ENCODE data around the gene UBASH3B. TPM values are rescaled to one million over a fixed set of nuclear protein-coding genes. Genes with fewer than 3 reads are reported as not detected.

Gene UBASH3B
- polyA plus RNA-seq, 3 donors = 6.3 to 9.1 (median 8.2) TPM

DNA sequence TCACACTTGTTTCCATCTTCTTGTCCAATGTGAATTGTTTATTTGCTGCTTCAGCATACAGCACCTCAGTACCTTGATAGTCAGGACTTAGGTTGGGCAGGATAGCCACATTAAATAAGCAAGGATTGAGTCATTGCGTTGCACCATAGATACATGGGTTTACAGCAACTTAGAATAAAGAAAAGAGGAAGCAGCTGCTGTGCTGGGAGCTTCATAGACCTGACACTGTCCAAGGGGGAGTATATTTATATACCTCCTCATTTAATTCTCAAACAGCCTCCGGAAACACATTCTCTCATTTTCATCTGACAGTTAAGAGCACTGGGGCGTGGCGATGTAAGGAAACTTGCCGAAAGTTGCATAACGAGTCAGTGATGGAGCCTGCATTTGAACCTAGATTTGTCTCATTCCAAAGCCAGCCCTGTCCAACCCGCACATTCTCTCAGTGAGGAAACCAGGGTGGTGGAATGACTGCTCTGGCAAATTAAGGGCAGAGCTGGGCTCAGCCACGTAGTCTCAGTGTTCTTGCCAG is 42.2 kb downstream of the UBASH3B start:
- DNase-seq (ENCODE audit: extremely low read depth in 1 of 11, low read depth in 9 of 11, low spot score in 4 of 11) = no peak

DNA sequence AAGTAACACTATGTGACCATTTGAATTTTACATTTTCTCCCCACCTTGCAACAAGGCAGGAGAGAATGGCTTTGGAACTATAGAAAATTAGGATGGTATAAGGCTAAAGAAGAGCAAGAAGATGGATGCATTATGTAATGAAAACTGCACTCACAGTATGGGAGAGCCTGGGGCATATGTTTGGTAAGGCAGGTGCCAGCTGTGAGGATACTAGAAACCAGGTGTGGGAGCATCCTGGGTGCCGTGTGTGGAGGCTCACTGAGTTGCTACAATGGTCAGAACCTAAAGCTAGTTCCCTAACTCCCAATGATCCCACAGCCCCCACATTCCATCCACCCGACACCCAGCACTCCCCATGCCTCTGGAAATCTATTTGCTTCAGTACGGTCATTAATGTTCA is 42.9 kb downstream of the UBASH3B start:
- DNase-seq (ENCODE audit: extremely low read depth in 1 of 11, low read depth in 9 of 11, low spot score in 4 of 11) = no peak

DNA sequence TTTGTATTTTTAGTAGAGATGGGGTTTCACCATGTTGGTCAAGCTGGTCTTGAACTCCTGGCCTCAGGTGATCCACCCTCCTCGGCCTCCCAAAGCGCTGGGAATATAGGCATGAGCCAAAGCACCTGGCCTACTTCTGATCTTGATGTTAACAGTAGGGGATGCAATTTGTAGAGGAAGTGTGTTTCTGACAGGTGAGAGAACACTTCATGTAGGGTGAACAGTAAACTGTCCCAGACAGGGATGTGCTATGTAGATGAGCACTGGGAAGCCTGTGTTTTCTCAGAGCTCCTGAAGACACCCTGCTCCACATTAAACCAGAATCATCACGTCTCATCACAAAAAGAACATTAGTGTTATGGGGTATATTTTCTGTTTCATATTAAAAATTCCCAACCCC is 45.1 kb downstream of the UBASH3B start:
- no peak for DNase-seq (ENCODE audit: extremely low read depth in 1 of 11, low read depth in 9 of 11, low spot score in 4 of 11)

DNA sequence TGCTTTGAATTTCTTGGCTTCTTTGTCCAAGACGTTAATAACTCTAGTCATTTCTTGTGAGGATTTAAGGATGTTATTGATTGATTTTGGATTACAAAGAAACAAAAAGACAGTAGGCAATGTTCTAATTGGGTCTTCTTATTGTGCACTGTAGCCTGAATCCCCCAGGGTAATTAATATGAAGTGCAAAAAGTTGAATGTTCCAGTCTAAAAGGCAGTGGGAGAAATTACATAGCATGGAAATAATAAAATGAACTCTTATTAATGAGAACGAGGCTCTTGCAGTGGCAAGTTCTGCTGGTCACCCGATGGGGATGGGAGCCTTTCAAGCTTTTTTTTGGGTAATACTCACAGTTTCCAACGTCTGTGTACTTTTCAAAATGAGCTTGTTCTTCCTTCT is 45.6 kb downstream of the UBASH3B start:
- no peak for DNase-seq (ENCODE audit: extremely low read depth in 1 of 11, low read depth in 9 of 11, low spot score in 4 of 11)

DNA sequence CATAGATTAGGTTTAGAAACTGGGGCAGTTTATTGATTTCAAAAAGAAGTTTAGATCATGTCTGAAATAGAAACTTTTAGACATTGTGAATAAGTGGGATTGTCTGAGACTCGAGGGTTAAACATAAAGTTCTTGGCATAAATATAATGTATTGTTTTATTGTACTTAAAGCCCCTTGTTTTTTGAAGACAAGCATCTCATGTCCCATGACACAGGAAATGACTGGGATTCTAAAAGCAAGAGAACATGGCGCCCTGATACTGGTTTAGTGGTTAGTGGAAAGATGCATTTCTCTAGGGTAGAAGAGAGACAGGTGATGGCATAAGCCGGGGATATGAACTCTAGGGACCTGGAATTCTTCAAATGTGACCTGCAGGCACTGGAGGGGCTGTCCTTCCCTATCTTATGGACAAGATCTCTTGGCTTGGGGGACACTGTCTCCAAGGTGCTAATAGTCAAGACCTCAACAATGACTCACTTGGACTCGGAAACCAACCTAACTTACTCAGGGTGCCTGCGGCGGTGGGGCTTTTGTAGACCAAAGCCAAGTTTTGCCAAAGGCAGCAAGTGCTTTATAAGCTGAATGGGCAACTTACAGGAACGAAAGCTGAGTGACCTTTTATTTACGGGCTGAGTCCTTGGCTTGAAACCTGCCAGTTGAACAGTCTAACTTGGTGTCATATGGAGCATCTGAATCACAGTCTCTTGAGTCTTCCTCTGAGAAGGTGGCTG is 48.2 kb downstream of the UBASH3B start:
- no peak for DNase-seq (ENCODE audit: extremely low read depth in 1 of 11, low read depth in 9 of 11, low spot score in 4 of 11)

DNA sequence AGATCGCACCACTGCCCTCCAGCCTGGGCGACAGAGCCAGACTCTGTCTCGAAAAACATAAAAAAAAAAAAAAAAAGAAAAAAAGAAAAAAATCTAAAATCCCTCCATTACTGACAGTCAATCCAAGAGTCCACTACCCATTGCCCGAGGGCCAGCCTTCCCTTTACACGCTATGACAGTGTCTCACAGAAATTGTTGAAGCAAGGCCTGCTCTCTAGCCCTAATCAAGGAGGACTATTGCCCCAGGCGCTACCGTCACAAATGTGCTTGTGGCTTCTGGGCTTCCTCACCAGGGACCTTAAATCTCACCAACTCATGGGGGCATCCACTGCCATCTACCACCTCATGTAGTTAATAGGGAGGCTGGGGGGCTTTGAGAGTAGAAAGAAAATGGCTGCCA is 49.9 kb downstream of the UBASH3B start:
- DNase-seq (ENCODE audit: extremely low read depth in 1 of 11, low read depth in 9 of 11, low spot score in 4 of 11) = no peak

DNA sequence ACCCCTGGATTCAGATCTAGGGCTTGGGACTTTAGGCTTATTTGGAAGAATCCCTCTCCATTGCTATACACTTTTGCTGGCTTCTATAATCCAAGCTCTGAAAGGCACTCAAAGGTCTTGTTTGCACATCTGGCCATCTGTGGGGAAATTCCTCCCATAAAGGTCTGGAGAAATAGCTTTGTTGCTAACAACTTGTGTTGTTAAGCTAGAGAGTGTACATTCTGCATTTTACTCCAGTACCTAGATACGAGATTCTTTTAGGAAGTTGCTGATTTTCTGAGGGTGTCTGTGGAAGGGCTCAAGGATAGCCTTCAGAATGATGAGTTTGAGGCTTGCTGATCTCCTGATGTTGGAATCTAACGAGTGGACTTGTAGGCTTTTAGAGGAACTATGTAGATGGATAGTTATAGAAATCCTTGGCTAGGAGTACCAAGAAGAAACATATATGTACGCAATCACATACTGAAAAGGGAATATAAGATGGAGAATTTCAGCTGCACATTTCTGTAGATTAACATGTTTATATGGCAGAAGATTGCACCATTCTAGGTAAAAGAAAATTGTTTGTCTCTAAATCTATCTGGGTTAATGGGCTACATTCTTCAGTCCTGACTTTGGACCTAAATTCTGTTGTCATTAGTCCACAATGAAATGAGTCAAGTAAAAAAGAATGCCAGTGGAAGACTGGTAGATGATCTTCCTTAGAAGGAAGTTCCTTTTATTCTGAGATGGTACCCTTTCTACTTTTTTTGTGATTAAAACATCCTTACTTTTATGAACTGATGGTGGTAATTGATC is 51.0 kb downstream of the UBASH3B start:
- DNase-seq (ENCODE audit: extremely low read depth in 1 of 11, low read depth in 9 of 11, low spot score in 4 of 11) = no peak

DNA sequence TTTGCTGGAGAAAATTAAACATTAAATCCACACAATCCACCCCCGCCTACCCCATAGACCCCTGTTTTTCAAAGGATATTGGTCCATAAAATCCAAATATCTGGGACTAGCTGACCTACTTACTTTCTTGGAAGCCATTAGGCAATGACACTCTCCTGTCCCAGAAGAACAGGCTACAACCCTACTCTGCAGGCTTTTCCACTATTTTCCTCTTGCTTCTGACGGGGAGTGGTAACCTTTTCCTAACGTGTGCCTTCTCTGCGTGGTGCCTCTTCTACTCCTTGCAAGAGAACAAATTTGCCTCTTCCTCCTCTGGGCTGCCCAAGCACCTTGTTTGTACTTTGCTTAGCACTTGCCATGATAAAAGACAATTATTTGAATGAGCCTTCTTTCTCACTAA is 51.6 kb downstream of the UBASH3B start:
- DNase-seq (ENCODE audit: extremely low read depth in 1 of 11, low read depth in 9 of 11, low spot score in 4 of 11) = no peak

DNA sequence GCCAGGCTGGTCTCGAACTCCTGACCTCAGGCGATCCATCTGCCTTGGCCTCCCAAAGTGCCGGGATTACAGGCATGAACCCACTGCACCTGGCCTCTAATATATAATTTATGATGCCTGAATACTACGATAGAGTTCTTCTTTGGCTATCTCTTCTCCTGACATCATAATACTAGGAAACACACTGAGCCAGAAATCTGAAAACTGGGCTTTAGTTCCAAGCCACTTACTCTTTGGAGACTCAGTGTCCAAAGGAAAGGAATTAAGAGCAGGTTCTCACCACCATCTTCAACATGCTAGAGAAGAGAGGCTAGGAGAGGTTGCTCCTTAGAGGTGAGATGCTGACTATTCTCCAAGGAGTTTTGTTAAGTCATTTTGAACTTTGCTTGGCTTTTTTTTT is 52.4 kb downstream of the UBASH3B start:
- DNase-seq (ENCODE audit: extremely low read depth in 1 of 11, low read depth in 9 of 11, low spot score in 4 of 11) = no peak

DNA sequence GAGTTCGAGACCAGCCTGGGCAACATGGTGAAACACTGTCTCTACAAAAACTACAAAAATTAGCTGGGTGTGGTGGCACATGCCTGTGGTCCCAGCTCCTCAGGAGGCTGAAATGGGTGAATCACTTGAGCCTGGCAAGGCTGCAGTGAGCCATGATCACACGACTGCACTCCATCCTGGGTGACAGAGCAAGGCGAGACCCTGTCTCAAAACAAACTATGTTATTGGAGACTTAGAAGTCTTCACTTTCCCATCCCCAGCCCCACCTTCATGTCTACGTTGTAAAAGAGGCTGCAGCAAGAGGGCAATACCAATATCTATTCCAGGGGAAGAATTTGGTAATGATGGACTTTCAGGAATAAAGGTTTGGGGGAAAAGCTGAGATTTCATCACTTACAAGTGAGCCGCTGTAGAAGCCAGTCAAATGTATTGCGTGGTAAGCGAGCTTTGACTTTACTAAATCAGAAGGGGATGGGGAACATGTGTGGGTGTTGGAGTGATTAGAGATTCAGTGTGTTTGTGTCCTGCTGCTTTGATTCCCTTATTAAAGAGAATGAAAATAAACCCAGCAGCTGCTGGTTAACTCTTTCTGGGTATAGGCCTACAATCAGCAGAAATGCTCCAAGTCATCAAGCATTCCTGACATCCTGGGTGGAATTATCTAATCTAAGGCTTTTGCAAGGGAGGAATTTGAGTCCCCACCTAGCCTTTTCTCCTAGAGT is 53.7 kb downstream of the UBASH3B start:
- no peak for DNase-seq (ENCODE audit: extremely low read depth in 1 of 11, low read depth in 9 of 11, low spot score in 4 of 11)

DNA sequence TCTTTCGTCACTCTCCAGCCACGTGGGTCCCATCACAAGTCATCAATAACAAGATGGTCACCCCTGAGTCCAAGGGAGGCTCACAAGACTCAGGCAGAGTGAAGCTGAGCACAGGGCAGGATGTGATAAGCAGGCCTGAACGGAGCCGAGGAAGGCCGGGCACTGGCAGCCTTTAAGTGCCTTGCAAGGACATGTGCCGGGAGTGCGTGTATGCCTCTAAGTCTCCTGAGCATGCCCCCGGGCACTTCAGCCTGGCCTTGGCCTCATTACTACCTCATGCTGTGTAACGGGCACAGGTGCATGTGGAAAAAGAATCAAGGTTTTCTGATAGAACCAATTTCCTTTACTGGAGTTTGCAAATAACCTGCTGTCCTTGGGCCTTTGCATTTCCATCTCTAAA is 55.8 kb downstream of the UBASH3B start:
- no peak for DNase-seq (ENCODE audit: extremely low read depth in 1 of 11, low read depth in 9 of 11, low spot score in 4 of 11)

DNA sequence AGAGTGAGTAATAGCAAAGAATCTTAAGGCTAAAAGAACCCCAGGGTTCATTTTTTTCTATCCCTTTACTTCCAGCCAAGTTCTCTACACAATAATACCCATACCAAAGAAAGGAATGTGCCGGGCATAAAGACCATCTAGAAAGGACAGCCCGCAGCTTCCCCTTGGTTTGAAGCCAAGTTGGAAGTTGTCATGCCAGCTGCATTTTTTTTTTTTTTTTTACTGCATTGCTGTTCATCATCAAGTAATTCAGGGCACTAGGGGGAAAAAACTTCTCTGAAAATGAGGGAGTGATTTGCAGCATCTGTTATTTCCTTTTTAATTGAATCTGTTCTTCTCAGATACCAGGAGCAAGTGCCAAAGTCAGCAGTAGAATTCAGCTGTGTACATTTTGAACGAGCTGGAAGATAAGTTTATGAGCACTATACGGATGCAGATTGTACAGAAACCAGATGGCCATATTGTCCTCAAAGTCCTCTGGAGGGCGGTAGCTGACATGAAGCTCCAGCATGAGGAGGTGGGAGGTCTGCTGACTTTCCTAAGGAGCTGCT is 56.4 kb downstream of the UBASH3B start:
- DNase-seq (ENCODE audit: extremely low read depth in 1 of 11, low read depth in 9 of 11, low spot score in 4 of 11) = peak in 3 of 11 donors; percentile 77 to 84 (median 78)

DNA sequence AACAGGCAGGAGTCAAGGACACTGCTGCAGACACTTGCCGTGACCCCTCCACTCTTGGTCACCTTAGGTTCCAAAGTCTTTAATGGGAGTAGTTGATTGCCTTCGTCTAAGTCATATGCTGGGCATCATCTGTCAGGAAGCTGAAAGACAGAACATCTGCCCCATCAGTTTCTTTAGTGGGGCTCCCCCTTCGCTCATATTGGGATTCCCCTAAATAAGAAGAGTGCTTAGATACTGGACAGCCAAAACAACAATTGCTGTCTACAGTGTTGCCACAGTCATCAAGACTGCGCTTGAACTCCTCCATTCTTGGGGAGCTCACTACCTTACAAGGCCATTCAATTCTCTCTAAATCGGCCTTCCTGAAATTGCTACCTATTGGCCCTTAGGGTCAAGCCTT is 58.5 kb downstream of the UBASH3B start:
- DNase-seq (ENCODE audit: extremely low read depth in 1 of 11, low read depth in 9 of 11, low spot score in 4 of 11) = no peak

DNA sequence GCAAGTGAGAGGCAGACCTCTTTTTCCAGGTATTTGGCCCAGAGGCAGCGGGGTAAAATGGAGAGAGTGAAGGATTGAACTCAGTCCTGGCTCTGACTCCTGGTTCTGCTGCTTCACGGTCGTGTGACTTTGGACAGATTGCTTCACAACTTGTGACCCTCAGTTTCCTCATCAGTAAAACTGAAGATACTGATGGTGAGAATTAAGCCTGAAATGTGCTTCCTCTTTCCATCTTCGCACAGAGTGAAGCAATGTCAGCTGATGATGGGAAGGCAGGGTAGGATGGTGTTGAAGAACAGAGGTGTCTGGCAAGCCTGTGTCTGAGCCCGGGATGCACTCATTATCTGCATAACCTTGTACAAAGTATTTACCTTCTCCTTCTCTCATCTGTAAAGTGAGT is 59.0 kb downstream of the UBASH3B start:
- no peak for DNase-seq (ENCODE audit: extremely low read depth in 1 of 11, low read depth in 9 of 11, low spot score in 4 of 11)

DNA sequence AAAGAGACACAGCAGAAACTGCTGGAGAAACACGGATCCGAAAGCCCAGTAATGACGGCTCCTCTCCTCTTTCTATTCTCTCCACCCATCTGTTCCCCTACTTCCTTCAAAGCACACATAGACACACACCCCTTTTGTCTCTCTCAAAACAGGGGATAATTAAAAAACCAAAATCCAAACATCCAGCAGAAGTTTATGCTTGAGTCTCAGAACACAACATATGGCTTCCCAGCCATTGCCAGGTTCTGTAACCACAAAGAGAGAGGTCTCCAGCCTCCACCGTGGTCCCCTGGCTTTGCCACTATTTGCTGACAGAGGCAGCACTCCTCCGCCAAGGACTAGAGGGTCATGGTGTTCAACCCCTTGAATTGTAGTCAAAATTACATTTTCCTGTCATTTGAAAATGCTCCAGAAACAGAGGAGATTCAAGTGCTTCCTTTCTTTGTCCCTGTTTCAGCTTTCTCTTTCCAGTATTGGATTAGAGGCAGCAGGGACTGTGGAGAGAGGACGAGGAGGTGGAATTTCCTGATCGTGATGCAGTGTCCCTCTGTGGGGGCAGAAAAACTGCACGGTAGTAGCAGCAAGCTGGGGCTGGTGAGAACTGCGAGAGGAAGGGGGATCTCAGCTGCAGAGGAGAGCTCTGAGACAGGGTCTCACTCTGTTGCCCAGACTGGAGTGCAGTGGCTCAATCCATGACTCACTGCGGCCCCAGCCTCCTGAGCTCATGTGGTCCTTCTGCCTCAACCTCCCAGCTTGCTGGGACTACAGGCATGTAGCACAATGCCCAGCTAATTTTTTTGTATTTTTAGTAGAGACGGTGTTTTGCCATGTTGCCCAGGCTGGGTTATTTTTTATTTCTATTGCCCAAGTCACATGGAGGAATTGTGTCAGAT is 60.3 kb downstream of the UBASH3B start:
- no peak for DNase-seq (ENCODE audit: extremely low read depth in 1 of 11, low read depth in 9 of 11, low spot score in 4 of 11)

DNA sequence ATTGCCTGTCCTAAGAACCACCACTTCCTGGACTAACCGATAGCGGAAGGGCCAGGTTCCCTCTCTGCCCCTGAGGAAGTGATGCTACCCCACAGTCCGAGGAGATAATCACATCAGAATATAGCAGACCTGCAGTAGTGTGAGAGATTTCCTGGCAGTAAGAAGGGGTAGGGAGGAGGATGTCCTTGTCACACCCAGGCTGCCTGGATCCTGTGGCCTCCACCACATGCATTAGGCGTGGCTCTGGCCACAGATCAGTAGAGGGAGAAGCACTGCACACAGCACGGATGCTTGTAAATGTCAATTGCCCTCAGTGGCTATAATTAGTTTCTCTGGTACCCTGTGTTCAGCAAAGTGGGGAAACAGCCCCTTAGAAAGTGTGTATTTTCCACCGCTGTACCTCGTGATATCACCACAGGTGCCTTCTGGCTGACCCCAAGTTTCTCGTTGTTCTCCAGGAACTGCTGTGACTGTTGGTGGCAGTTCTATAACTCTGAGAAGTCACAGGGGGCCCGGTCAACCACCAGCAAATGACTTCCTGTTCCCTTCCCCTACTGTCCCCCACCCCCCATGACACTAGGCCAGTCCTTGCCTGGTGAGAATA is 61.8 kb downstream of the UBASH3B start:
- no peak for DNase-seq (ENCODE audit: extremely low read depth in 1 of 11, low read depth in 9 of 11, low spot score in 4 of 11)

DNA sequence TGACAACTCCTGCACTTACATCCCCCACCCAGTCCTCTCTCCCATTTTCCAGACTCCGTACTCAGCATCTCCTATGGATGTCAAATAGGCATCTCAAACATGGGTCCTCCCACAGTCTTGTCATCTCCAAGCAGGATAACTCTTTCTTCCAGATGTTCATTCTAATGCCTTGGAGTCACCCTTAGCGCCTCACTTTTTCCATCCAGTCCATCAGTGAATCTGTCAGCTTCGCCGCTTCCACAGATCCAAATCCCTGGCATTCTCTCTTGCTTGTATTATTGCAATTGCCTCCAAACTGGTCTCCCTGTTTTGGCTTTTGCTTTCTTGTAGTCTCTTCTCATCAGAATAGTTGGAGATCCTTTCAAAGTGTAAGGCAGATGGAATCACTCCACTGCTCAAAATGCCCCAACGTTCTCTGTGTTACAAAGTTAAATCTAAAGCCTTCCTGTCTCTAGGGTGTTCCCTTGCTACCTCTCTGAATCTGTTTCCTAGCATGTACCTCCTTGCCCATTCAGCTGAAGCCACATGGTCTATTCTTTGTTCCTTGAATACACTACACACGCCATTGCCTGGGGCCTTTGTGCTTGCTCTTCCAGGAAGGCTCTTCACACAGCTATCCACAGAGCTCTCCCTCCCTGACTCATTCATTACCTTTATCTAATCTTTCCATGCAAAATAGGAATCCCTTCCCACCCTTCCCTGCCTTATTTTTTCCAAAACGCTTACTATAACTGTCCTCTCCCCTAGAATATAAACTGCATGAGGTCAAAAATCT is 64.8 kb downstream of the UBASH3B start:
- no peak for DNase-seq (ENCODE audit: extremely low read depth in 1 of 11, low read depth in 9 of 11, low spot score in 4 of 11)

All from renal cortex interstitium (tissue), 11 donors.